Esophagus squamous epithelium (tissue), 5 donors: ENCODE measurements around the gene PWWP2A. TPM values are rescaled to one million over a fixed set of nuclear protein-coding genes. Genes with fewer than 3 reads are reported as not detected.

ENCODE experiments used
- DNase-seq: peaks from one replicate; lab custom pipeline; 2025; lab: John Stamatoyannopoulos, UW
- H3K27ac ChIP-seq, 4 donors: fragments of 200-600 bp; sonication (generic); one replicate each; pipeline ENCODE4 v1.5.1; 2016 to 2019; ENCODE audit warnings: mild to moderate bottlenecking in 1 of 4
- H3K27me3 ChIP-seq, 4 donors: fragments of 200-600 bp; sonication (generic); 1 replicate in 3 of 4; 2 replicates in 1 of 4; pipeline versions ENCODE4 v1.5.1 to v1.6.0; 2017 to 2021; ENCODE audit warnings: antibody characterized with exemption in 1 of 4
- H3K36me3 ChIP-seq, 3 donors: fragments of 200-600 bp; sonication (generic); one replicate each; pipeline ENCODE4 v1.5.1; 2016 to 2019
- H3K4me1 ChIP-seq, 3 donors: fragments of 200-600 bp; sonication (generic); one replicate each; pipeline ENCODE4 v1.5.1; 2017 to 2019
- H3K4me3 ChIP-seq, 4 donors: fragments of 200-600 bp; sonication (generic); 1 replicate in 3 of 4; 2 replicates in 1 of 4; pipeline ENCODE4 v1.5.1; 2016 to 2019; ENCODE audit warnings: mild to moderate bottlenecking in 2 of 4, moderate library complexity in 1 of 4
- H3K9me3 ChIP-seq, 3 donors: fragments of 200-600 bp; sonication (generic); one replicate each; pipeline ENCODE4 v1.5.1; 2016 to 2019
- CTCF ChIP-seq, 6 experiments: fragments of 450-650 bp in 4 of 6; fragments of 200-600 bp in 2 of 6; sonication (generic) in 2 of 6; IDR thresholded peaks; one replicate each; pipeline ENCODE4 v1.5.1; 2016 to 2019; ENCODE audit warnings: antibody characterized with exemption in 6 of 6, mild to moderate bottlenecking in 4 of 6, moderate library complexity in 4 of 6
- POLR2A ChIP-seq, 4 donors: fragments of 450-650 bp; IDR thresholded peaks; one replicate each; pipeline ENCODE4 v1.6.1; 2017; ENCODE audit warnings: antibody characterized with exemption in 4 of 4, mild to moderate bottlenecking in 4 of 4, moderate library complexity in 3 of 4
- WGBS, 2 donors: methylation state at CpG; one replicate each; pipeline ENCODE4 v1.1.5; 2018; 5-methylcytosine and 5-hydroxymethylcytosine counted together
- intact Hi-C: fragments of 100-400 bp; cut with DNase I; formaldehyde crosslinking; loops from one replicate; pipeline ENCODE4 v1.15.0; 2022
- total RNA-seq, 4 donors: library from RNA; depleted of rRNA; stranded (reverse); fragments of >200 nt; gene quantifications; one replicate each; pipeline ENCODE4 v1.1.0, GENCODE V29; 2016
- donor health status: DM: yes; HTN: yes; CAD: no.

Gene PWWP2A
- total RNA-seq, 4 donors from 2014 or later, result 15.3 to 20.8 (median 17.1) TPM

- H3K27me3 ChIP-seq, result no peaks in the 10 kb centered on the region
- H3K36me3 ChIP-seq, result peaks cover 10 to 38% (median 15%) of the 10 kb centered on the region in 3 donors
- intact Hi-C loops, result no loop called here
- WGBS, 2 donors, result 87 to 92% methylated on average over 7 of the region's 7 CpGs
- no peak for TF ChIP-seq CTCF (IDR thresholded peaks at IDR 0.05)
- no peak for TF ChIP-seq POLR2A (IDR thresholded peaks at IDR 0.05)
- no peaks in the 10 kb centered on the region for H3K4me1 ChIP-seq
- H3K4me3 ChIP-seq, result no peak overlapping the region
- DNase-seq, result no peak
- no peak overlapping the region for H3K27ac ChIP-seq
- H3K9me3 ChIP-seq, result no peaks in the 10 kb centered on the region
Observed at GRCh38 chr5:160092514-160092913, 26.7 kb downstream of the PWWP2A start.

GRCh38 chr5:160090059-160090458, 29.2 kb downstream of the PWWP2A start:
- intact Hi-C loops, result no loop called here
- H3K4me1 ChIP-seq, result no peaks in the 10 kb centered on the region
- no peak overlapping the region for H3K27ac ChIP-seq
- TF ChIP-seq POLR2A (IDR thresholded peaks at IDR 0.05) (no peak), CTCF (IDR thresholded peaks at IDR 0.05) (no peak)
- H3K4me3 ChIP-seq, result no peak overlapping the region
- H3K27me3 ChIP-seq, result no peaks in the 10 kb centered on the region
- WGBS, 2 donors, result 78 to 88% methylated on average over 1 of the region's 1 CpG
- peaks cover 10 to 26% (median 15%) of the 10 kb centered on the region in 3 donors for H3K36me3 ChIP-seq
- H3K9me3 ChIP-seq, result no peaks in the 10 kb centered on the region
- DNase-seq, result no peak

GRCh38 chr5:160089531-160089930, 29.7 kb downstream of the PWWP2A start:
- Histone ChIP-seq H3K9me3 (no peaks in the 10 kb centered on the region), H3K4me3 (no peak overlapping the region), H3K4me1 (no peaks in the 10 kb centered on the region), H3K27ac (no peak overlapping the region), H3K27me3 (no peaks in the 10 kb centered on the region), H3K36me3 (peaks cover 10 to 26% (median 15%) of the 10 kb centered on the region in 3 donors)
- WGBS, 2 donors, result 76 to 90% methylated on average over 2 of the region's 2 CpGs
- intact Hi-C loops, result no loop called here
- no peak for DNase-seq
- no peak for TF ChIP-seq POLR2A (IDR thresholded peaks at IDR 0.05)

GRCh38 chr5:160088805-160089204, 30.4 kb downstream of the PWWP2A start:
- H3K4me1 ChIP-seq, result no peaks in the 10 kb centered on the region
- TF ChIP-seq POLR2A (IDR thresholded peaks at IDR 0.05) (no peak), CTCF (IDR thresholded peaks at IDR 0.05) (no peak)
- no peak overlapping the region for H3K27ac ChIP-seq
- H3K27me3 ChIP-seq, result no peaks in the 10 kb centered on the region
- H3K4me3 ChIP-seq, result no peak overlapping the region
- peaks cover 10 to 22% (median 14%) of the 10 kb centered on the region in 3 donors for H3K36me3 ChIP-seq
- H3K9me3 ChIP-seq, result no peaks in the 10 kb centered on the region
- DNase-seq, result no peak
- intact Hi-C loops, result no loop called here
- 74 to 89% methylated on average over 1 of the region's 1 CpG for WGBS, 2 donors

GRCh38 chr5:160087199-160087598, 32.1 kb downstream of the PWWP2A start:
- H3K9me3 ChIP-seq, result no peaks in the 10 kb centered on the region
- peaks cover 0 to 10% (median 3%) of the 10 kb centered on the region in 3 donors for H3K4me1 ChIP-seq
- peaks cover 0 to 6% (median 0%) of the 10 kb centered on the region in 3 donors for H3K36me3 ChIP-seq
- H3K27ac ChIP-seq, result no peak overlapping the region
- TF ChIP-seq POLR2A (IDR thresholded peaks at IDR 0.05) (no peak), CTCF (IDR thresholded peaks at IDR 0.05) (no peak)
- DNase-seq, result no peak
- no peak overlapping the region for H3K4me3 ChIP-seq
- intact Hi-C loops, result no loop called here
- H3K27me3 ChIP-seq, result no peaks in the 10 kb centered on the region
- 82 to 100% methylated on average over 1 of the region's 1 CpG for WGBS, 2 donors

- no peak for TF ChIP-seq POLR2A (IDR thresholded peaks at IDR 0.05)
- TF ChIP-seq CTCF (IDR thresholded peaks at IDR 0.05), result no peak
- H3K36me3 ChIP-seq, result peaks cover 0 to 5% (median 0%) of the 10 kb centered on the region in 3 donors
- intact Hi-C loops, result no loop called here
- DNase-seq, result no peak
- peaks cover 0 to 10% (median 3%) of the 10 kb centered on the region in 3 donors for H3K4me1 ChIP-seq
- no peaks in the 10 kb centered on the region for H3K27me3 ChIP-seq
- H3K9me3 ChIP-seq, result no peaks in the 10 kb centered on the region
- 78 to 100% methylated on average over 1 of the region's 1 CpG for WGBS, 2 donors
- no peak overlapping the region for H3K27ac ChIP-seq
- no peak overlapping the region for H3K4me3 ChIP-seq
Observed at GRCh38 chr5:160084144-160084543, 35.1 kb downstream of the PWWP2A start.
